Inflammatory macrophage treated with lipopolysaccharide for 1 hour (primary cell): ENCODE data around the gene TAS2R41.

ENCODE experiments used
- DNase-seq, 2 donors: peaks; one replicate each; pipeline ENCODE4 v3.0.0-alpha.2; 2020 to 2022

Gene TAS2R41, protein sequence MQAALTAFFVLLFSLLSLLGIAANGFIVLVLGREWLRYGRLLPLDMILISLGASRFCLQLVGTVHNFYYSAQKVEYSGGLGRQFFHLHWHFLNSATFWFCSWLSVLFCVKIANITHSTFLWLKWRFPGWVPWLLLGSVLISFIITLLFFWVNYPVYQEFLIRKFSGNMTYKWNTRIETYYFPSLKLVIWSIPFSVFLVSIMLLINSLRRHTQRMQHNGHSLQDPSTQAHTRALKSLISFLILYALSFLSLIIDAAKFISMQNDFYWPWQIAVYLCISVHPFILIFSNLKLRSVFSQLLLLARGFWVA

DNA sequence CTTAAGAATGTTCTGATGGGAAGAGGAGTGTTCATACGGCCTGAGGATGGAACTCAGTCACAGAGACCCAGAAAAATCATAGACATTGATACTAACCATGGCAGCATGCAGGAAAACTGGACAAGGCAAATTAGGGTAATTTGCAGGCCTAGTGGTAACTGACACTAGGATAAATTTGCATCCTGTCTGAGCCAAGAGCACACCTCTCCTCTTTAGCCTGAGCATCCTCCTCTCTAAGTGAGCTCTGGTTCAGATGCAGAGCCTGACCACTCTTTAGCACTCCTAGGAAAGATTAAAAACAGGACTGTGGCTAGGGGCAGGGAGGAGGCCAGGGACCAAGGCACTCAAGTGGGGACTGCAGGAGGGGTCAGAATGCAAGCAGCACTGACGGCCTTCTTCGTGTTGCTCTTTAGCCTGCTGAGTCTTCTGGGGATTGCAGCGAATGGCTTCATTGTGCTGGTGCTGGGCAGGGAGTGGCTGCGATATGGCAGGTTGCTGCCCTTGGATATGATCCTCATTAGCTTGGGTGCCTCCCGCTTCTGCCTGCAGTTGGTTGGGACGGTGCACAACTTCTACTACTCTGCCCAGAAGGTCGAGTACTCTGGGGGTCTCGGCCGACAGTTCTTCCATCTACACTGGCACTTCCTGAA lies at the start of gene TAS2R41:
TSS of gene TAS2R41 (plus strand) at position 373 of the 650 bp plus-strand sequence. CDS start at position 373, 0 bp downstream.
- DNase-seq: no peak

DNA sequence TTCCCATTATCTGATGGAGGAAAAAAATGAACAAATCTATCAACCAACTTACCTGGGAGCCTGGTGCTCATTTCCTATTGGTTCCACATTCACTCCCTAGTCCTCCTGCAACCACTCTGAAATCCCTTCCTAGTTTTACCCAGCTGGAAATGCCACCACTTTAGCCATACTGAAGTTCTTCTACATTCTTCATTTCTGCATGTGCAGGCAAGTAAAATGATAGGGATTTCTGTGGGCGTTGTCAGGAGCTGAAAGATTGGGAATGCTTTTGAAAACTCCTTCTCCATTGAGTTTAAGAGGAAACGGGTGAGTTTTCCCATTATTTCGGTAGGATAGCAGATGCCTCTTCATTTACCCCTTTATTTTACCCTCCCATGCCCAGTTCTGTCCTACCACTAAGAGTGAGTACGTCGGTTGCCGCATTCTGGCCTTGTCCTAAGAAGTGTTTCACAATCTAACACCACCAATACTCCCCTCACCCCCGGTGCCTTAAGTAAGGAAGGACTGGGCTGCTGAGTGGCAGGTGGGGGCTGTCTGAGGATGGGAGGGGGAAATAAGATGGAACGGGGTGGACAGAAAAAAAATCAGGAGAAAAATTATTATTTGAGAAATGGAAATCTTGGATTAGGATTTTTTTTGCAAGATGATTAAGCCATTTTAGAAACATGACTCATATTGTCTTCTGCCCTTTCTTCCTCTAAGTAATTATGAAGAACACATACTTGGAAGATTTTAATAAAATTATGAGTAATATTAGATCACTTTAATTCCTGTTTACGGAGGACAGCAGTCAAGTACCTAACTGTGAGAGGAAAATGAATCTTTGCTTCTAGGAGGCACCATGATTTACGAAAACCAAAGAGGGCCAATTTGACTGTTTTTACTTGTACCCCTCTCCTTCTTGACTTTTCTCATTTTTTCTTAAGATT lies 47.6 kb upstream of the TAS2R41 start:
- peak in 1 of 2 donors; percentile 37 for DNase-seq

DNA sequence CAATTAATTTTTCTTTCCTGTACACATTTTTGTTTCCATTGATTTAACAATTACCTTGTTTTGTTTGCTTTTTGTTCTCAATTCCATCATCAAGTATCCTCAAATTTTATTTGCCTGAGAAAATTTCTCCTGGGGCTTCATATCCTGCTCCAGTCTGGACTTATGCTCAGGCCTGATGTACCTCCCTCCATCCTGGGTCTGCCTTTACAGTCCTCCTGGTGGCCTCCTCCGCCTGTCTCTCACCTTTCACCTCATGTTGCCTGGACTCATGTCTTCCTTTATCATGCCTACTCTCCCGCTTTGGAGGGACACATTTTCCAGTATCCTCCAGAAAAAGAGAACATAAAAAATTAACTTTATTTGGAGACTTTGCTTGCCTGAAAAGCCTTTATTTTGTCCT lies 46.6 kb upstream of the TAS2R41 start:
- no peak for DNase-seq

DNA sequence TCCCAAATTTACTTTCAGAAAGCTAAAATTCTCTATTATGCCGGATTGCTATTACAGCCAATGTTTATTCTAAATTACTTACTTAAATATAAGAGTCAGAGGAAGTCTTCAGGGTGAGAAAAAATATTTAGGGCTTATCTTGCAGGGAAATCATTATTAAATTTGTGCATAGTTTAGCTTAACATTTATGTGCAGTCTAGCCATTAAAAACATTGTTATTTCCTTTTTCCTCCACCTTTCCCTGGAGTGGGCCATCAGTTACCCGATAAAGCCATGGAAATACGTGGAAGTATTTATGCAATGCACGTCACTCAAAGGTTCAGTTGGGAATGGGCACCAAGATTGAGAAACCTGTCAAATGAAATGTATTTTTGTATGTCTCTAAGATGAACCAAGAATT lies 43.9 kb upstream of the TAS2R41 start:
- DNase-seq: no peak

DNA sequence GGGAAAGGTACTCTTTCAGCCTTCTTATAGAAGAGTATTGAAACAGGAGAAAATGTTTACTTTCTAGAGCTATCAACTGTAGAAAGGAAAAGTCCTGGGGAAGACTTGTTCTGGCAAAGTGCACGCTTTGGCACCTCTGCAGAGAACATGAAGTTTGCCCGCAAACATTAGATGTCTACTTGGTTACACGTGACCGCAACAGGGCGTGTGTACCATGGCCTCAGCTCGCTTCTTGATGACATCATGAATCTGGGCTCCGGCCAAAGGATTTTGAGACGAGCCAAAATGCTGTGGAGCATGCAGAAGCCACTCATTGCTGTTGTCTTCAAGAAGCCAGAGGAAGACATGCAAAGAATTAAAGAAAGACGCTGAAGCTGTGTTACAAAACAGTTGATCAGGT lies 43.0 kb upstream of the TAS2R41 start:
- DNase-seq: no peak

DNA sequence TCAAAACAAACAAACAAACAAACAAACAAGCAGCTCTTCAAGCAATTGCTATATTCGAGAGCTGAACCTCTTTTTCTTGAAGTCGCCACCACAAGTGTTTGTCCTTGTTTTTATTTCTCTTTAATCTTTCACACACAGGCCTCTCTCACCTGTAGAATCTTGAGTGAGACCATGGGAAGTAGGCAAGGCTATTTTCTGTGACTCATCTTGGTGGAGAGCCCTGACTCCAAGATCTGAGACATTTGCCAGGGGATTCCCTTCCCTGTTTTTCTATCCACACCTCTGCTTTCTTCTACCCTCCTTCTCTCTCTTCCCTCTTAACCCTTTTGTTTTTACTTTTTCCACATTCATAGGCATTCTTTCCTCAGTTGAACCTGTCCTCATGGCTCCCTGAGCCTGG lies 42.4 kb upstream of the TAS2R41 start:
- DNase-seq: no peak

DNA sequence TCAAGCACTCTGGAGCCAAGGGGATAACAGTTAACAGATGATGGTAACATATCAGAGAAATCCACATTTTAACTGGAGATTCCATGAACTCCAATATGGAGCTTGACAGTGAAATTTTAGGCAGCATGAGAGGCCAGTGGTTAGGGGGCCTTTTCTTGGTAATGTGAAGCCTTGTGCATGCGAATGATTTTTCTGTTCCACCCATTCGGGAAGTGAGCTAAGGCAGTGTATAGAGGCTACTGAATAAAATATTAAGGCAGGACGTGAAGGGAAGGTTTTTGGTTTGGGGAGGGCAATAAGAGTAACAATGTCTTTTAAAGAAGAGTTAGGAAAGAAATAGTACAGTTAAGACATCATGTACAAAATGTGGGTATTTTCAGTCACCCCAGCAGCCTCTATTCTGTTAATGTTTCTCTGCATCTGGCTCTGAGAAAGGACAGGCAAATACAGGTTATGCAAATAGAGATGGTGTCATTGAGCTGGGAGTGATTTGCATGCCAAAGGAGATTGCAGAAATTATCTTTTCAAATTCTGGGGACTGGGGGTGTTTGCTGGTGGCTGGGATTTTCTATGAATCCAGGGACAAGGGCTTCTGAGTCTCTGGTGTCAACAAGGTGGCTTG lies 41.2 kb upstream of the TAS2R41 start:
- DNase-seq: peak in 1 of 2 donors; percentile 41

DNA sequence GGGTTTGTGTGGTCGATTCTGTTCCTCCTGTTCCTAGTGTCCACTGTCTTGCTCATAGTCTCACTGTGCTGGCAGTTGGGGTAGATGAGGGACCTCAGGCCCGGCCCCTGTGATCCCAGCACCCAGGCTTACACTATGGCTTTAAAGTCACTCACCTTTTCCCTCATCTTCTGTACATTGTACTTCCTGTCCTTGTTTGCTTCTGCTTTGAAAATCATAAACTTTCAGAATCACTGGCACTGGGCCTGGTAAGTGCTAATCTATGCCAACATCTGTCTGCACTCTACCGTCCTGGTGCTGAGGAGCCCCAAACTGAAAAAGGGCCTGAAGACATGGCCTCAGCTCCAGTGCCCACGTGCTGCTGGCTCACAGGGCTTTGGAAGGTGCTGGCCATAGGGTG lies 40.1 kb upstream of the TAS2R41 start:
- DNase-seq: no peak

DNA sequence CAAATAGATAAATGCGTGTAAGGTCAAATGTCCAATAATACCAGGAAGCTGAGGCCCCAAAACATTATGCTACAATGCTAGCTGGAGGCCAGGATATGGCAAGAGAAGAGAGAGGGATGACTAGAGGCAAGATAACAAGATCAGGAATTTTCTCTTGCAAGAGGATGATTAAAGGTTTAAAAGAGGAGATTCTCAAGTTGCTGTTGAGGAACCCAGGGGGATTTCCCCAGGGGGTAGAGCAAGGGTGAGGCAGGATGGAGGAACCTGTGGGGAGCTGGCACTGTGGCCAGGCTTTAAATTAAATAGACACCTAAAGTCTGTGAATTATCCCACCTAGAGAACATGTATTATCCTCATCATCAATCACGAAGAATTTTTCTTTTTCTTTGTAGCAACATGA lies 37.8 kb upstream of the TAS2R41 start:
- peak in 1 of 2 donors; percentile 62 for DNase-seq

DNA sequence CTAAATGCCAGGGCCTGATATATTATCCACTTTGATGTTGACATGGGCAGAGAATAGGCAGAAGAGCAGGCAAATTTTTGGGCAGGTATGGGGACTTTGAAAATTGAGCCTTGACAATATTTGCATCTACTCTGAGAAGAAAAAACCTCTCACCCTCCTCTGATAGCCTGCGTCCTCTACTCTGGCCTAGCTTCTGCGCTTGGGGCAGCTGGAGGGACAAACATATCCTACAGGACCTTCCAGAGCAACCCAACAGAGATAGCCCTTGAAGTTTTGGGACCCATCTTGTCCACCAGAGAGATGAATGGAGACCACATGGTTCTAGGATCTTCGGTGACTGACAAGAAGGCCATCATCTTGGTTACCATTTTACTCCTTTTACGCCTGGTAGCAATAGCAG lies 34.5 kb upstream of the TAS2R41 start, which contains the start of gene TAS2R60:
TSS of gene TAS2R60 (plus strand) at position 301 of the 400 bp plus-strand sequence. CDS start at position 301, 0 bp downstream.
- DNase-seq: no peak

DNA sequence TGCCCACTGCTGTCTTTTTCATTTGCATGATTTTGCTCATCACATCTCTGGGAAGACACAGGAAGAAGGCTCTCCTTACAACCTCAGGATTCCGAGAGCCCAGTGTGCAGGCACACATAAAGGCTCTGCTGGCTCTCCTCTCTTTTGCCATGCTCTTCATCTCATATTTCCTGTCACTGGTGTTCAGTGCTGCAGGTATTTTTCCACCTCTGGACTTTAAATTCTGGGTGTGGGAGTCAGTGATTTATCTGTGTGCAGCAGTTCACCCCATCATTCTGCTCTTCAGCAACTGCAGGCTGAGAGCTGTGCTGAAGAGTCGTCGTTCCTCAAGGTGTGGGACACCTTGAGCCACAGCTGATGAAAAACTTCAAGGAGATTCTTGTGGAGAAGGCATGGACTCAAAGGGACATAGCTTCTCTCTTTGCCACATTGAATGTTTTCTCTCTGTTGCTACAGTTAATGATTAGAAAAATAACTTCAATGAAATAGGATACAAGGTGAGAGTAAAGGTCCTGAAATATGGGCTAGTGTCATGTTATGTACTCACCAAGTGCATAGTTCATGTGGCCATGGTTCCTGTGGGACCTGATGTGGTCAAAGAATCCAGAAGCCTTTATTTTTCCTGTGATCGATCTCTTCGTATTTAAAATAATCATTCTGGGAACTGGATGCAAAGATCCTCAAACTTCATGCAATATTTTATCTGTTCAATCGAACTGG lies 33.5 kb upstream of the TAS2R41 start:
- no peak for DNase-seq

DNA sequence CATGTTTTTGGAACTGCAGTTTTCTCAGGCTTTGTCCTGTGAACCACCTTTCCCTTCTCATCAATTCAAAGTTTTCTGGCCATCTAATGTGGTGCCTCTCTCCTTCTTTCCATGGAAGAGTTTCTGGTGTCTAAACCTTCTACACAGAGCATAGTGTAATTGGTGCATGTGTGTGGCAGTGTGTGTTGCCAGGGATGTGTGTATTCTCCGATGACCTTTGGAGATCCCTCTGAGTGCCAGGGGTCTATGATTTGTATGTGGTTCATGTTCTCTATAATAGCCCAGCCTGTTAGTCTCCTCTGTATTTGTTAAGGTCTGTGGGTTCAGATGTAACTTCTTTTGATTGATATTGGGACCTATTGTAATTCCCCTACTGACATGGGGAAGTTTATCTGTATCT lies 32.9 kb upstream of the TAS2R41 start:
- DNase-seq: no peak

DNA sequence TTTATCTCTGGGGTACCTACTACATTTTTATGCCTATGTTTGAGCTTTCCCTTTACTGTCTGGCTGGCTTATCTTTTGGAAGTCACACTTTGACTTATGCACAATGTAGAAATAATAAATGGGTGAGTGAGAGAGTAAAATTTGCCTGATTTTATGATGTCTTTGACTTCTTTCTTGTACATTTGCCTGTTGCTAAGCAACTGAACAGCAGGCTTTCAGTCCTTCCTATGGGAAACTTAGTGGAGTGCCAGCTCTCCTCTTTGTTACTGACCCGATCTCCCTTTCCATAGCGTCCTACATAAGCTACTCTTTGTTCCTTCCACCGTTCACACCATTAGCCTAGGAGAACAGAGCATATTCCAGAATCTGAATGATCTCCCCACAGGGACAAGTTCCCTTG lies 30.2 kb upstream of the TAS2R41 start:
- DNase-seq: no peak

DNA sequence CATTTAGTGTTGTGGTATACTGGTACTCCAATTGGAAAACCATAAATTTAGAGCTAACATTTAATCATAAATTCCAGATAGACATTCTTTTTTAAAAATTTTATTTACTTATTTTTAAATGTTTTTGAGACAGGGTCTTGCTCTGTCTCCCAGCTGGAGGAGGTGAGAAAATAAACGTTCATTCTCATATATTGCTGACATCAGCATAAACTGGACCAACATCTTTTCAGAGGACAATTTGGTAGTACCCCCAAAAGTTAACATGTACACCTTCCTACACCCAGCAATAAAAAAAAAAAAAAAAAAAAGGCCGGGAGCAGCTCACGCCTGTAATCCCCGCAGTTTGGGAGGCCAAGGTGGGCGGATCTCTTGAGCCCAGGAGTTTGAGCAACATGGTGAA lies 29.2 kb upstream of the TAS2R41 start:
- no peak for DNase-seq

DNA sequence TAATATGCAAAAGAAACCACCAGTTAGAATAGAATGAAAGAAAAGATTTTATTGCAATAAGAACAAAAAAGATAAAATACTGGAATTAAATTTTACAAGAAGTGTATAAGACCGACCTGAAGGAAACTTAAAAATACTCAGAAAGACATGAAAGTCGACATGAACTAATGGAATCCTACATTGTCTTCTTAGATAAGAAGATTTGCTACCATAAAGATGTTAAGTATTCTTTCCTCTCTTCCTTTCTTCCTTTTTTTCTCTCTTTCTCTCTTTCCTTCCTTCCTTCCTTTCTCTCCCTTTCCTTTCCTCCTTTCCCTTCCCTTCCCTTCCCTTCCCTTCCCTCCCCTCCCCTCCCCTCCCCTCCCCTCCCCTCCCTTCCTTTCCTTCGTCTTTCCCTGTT lies 27.9 kb upstream of the TAS2R41 start:
- no peak for DNase-seq

DNA sequence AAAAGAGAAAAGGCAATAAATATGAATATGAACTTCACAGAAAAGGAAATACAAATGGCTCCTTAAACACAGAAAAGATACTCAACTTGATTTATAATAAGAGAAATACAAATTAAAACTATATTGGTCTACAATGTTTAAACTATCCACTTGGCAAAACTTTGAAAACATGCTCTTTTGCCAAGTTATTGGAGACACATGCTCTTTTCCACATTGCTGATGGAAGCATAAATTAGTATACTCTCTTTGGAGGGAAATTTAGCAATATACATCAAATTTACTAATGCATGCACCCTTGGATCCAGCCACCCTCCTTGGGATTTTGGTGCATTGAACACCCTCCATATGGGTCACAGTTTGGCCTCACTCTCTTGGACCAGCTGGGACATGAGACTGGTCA lies 26.6 kb upstream of the TAS2R41 start:
- no peak for DNase-seq

DNA sequence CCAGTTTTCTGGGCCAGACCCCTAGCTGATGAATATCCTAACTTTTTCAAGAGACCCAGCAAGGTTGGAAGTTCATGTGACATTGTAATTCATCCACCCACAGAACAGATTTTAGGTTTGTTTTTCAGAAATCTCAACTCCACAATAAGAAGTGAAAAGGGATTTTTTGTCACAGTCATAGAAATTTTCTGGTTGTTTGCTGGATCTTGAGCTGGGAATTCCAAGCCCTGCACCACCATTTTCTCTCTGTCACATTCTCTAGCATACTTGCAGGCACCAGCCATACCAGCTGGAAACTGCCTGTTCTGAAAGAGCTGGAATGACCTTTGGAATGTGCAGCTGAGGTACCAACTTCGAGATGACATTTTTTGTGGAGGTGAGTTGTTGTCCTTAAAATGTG lies 25.9 kb upstream of the TAS2R41 start:
- peak; percentile 24 to 77 for DNase-seq

DNA sequence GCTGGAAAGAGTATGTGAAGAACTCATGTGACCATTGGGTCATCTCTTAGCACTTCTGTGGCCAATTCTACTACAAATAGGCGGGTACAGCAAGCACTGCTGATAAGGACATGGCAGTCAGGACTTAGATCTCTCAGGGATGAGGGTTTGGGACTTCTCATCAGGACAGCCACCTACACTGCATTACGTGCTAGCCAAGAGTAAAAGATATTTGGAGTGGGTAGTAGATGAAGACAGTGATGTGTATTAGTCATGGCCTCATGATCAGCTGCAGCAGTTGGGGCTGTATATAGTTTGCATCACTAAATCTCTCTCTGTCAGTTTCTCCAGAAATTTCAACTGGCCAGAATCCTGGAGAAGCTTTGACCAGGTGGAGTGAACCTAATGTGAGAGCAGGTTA lies 25.2 kb upstream of the TAS2R41 start:
- DNase-seq: peak; percentile 68 to 97

DNA sequence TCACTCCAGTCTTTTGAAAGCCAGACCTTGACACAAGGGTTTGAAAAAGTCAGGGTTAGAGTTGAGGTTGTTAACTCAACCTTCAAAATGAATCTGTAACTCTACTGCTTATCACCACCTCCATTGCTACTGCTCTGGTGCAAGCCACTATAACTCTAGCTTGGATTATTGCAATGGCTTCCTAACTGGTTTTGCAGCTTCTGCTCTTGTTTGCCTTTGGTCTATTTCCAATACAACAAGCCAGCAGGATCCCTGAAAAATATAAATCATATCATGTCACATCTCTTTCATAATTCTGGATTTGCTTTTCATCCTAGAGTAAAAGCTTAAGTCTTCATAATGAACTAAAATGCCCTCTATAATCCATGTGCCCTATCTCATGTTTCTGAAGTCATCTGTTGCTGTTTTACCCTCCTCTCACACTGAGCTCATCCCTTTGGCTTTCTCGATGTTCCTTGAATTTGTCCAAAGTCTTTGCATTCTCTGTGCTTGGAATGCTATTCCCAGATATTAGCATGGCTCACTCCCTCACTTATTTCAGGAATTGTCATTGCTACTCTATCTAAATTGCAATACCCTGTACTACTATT lies 23.5 kb upstream of the TAS2R41 start:
- DNase-seq: peak in 1 of 2 donors; percentile 71

DNA sequence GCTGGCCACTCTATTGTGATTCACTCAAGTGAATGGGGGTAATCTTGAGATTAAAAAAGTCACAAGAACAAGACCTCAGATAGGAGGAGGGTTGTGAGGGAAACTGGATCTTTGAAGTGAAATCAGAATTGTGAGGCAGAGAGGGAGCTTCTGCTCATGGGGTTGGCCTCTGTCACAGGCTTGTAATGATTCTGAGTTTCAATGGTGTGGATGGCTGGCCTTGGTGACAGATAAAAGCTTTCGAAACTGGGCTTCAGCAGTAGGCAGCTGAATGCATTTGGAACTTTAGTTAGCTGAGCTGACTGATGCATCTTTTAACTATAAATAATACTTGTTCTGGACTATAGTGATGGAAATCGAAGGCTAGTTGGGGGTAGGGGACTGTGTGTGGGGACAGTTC lies 22.2 kb upstream of the TAS2R41 start:
- DNase-seq: peak in 1 of 2 donors; percentile 42

DNA sequence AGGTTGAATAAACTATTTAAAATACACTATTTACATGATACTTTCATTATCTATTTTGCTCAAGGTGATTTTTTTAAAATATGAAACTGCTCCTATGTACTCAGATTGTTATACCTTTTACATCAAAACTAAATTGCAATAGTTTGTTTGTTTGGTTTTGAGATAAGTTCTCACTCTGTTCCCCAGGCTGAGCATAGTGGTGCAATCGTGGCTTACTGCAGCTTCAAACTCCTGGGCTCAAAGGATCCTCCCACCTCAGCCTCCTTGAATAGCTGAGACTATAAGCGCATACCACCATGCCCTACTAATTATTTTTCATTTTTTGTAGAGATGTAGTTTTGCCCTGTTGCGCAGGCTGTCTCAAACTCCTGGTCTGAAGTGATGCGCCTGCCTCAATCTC lies 21.7 kb upstream of the TAS2R41 start:
- no peak for DNase-seq
